Kidney capillary endothelial cell (primary cell): ENCODE data around the gene RBM17.
"Not testable (repeated sequence)": the region's sequence is repeated elsewhere in the genome, so short reads cannot be mapped to it uniquely, and the experiment has no call there.

Source experiments
- DNase-seq: peaks from one replicate; pipeline ENCODE4 v3.0.0-alpha.2; 2018; ENCODE audit warnings: low spot score

Gene RBM17

GRCh38 chr10:6056411-6057135, 32.3 kb upstream of the RBM17 start:
- DNase-seq, result no peak

- no peak for DNase-seq
Measured at GRCh38 chr10:6058682-6059475, 30.0 kb upstream of the RBM17 start.

- no peak for DNase-seq
Measured at GRCh38 chr10:6059506-6059905, 29.3 kb upstream of the RBM17 start.

GRCh38 chr10:6061056-6061455, 27.8 kb upstream of the RBM17 start:
- no peak for DNase-seq

GRCh38 chr10:6062101-6062771, 26.6 kb upstream of the RBM17 start, which contains the start of gene IL2RA:
TSS of gene IL2RA (minus strand) at chr10:6062367. CDS start at chr10:6062151, 216 bp downstream.
- no peak for DNase-seq

- no peak for DNase-seq
Measured at GRCh38 chr10:6064119-6064518, 24.7 kb upstream of the RBM17 start.

GRCh38 chr10:6064726-6065125, 24.1 kb upstream of the RBM17 start:
- DNase-seq, result not testable (repeated sequence)

GRCh38 chr10:6065406-6065805, 23.4 kb upstream of the RBM17 start:
- DNase-seq, result no peak

- DNase-seq, result no peak
Measured at GRCh38 chr10:6065835-6066234, 23.0 kb upstream of the RBM17 start.

- DNase-seq, result no peak
Measured at GRCh38 chr10:6067457-6067856, 21.4 kb upstream of the RBM17 start.

GRCh38 chr10:6068006-6068405, 20.8 kb upstream of the RBM17 start:
- DNase-seq, result no peak

GRCh38 chr10:6068422-6068821, 20.4 kb upstream of the RBM17 start:
- DNase-seq, result no peak

- no peak for DNase-seq
Measured at GRCh38 chr10:6069081-6069931, 19.5 kb upstream of the RBM17 start.

- DNase-seq, result no peak
Measured at GRCh38 chr10:6070660-6071059, 18.2 kb upstream of the RBM17 start.

GRCh38 chr10:6071181-6072175, 17.4 kb upstream of the RBM17 start:
- DNase-seq, result no peak

- DNase-seq, result no peak
Measured at GRCh38 chr10:6072215-6072934, 16.5 kb upstream of the RBM17 start.

- DNase-seq, result no peak
Measured at GRCh38 chr10:6074489-6075301, 14.1 kb upstream of the RBM17 start.

- no peak for DNase-seq
Measured at GRCh38 chr10:6077071-6077675, 11.7 kb upstream of the RBM17 start.

- no peak for DNase-seq
Measured at GRCh38 chr10:6079044-6079443, 9.8 kb upstream of the RBM17 start.
